NCI-H128 (cell line): ENCODE data around the gene MAP3K21.

Experiments
- DNase-seq: peaks from one replicate; lab custom pipeline; 2025; ENCODE audit not compliant: unreplicated experiment; lab: John Stamatoyannopoulos, UW

Gene MAP3K21

DNA sequence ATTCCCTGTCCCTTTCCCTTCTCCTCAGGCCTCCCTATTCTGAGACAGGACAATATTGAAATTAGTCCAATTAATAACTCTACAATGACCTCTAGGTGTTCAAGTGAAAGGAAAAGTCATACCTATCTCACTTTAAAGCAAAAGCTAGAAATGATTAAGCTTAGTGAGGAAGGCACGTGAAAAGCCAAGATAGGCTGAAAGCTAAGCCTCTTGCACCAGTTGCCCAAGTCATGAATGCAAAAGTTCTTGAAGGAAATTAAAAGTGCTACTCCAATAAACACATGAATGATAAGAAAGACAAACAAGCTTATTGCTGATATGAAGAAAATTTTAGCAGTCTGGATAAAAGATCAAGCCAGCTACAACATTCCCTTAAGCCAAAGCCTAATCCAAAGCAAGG, 3.8 kb upstream of the MAP3K21 start:
- DNase-seq, result no peak

DNA sequence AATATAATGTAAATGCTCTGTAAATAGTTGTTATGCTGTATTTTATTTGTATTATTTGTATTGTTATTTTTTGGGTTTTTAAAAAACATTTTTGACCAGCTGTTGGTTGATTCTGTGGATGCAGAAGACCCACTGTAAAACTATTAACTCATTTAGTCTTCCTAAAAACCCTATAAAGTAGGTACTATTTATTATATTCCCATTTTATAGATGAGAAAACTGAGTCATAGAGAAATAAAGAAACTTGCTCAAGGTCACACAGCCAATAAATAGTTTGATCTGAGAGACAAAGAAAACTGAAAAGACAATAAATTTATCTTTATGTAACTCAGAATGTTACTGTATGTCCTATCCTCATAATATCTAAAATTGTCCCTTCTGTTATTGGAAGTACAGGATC, 1.2 kb upstream of the MAP3K21 start:
- DNase-seq, result no peak

DNA sequence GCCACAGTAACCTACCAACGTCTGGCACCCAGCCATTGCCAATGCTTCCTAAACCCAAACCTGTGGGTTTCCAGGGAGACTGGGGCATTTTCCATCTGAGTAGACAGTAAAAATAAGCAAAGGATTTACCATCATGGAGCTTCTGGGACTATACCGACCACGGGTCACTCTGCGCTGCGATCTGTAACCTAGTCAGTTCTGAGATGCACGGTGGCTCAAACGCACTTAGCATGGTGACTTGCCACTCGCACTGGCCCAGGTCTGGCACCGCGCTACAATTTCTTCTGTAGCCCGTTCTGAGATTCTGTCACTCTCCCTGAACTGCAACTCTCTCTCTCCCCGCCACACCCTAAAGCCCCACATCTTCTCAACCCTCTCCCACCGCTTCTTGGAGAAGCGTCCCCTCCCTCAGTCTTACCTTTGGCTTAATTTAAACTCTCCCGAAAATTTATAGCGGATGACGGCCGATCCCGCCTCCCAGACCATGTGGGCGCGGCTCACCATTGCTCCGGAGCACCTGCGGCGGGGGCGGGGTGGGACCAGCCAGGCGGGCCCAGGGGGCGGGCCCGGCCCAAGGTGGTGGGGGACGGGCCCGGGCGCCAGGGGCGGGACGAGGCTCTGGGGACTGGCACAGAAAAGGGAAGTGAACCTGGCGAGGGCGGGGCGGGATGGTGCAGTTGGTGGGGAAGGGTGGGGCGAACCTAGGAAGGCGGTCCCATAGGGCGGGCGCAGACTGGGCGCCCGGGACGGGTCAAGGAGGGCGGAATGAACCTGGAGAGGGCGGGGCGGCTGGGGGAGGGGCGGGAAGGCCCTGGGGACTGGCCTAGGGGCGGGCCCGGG, 493 bp upstream of the MAP3K21 start:
- DNase-seq, result peak; percentile 78

DNA sequence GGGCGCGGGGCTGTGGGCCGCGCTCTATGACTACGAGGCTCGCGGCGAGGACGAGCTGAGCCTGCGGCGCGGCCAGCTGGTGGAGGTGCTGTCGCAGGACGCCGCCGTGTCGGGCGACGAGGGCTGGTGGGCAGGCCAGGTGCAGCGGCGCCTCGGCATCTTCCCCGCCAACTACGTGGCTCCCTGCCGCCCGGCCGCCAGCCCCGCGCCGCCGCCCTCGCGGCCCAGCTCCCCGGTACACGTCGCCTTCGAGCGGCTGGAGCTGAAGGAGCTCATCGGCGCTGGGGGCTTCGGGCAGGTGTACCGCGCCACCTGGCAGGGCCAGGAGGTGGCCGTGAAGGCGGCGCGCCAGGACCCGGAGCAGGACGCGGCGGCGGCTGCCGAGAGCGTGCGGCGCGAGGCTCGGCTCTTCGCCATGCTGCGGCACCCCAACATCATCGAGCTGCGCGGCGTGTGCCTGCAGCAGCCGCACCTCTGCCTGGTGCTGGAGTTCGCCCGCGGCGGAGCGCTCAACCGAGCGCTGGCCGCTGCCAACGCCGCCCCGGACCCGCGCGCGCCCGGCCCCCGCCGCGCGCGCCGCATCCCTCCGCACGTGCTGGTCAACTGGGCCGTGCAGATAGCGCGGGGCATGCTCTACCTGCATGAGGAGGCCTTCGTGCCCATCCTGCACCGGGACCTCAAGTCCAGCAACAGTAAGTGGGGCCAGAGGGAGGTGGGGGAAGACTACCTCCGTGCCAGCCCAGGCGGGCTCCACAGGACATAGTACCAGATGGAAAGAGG, 808 bp downstream of the MAP3K21 start:
- no peak for DNase-seq

DNA sequence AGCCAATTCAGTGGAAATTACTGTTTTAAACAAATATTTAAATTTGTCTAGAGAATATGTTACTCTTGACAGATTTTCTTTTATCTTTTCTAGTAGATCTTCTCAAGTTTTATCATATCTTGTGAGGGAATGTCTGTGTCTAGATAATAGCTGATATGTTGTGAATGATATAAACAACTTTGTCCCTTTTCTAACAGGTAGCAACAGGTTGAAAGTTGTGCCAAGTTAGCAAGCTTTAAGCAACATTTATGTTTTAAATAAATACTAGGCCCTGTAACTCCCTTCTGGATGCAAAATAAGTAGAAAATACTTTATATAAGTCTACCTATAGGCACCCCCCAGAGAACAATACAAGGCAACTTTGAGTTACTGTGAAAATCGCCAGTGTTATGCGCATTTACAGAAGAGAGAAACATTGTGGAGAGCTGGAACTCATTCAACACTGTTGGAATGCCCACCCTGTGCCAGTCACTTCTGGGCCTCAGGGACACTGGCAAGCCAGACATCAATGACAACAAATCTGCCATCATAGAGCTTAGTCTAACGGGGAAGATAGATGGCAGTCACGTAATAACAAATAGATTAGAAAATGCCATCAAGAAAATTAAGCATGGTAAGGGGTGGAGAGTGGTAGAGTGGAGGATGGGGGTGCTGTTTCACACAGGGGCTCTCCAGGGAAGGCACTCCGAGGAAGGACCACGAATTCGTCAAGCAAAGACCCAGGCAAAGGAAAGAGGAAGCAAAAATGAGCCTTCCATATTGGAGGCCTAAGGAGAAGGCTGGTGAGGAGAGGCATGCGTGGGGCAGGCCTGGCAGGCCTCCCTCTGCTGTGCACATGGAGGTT, 4.4 kb downstream of the MAP3K21 start:
- no peak for DNase-seq

DNA sequence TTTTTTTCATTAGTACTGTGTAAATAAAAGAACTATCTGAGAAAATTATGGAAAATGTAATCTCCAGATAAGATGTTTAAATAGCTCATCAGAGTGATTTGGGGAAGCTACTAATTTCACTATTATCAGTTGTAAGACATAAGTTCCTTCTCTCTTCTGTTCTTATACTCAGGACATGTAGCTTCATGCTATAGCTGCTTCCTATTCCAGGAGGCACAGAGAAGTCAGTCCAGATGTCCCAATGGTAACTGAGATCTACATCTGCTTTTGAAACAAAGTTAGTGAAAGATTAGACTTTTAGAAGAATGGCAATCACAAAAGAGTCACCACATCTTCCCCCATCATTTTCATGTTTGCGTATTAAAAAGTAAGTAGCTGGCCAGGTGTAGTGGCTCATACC, 5.6 kb downstream of the MAP3K21 start:
- DNase-seq, result no peak

GRCh38 chr1:233334092-233334491, 6.6 kb downstream of the MAP3K21 start:
- no peak for DNase-seq

- no peak for DNase-seq
Measured at GRCh38 chr1:233336554-233337456, 9.3 kb downstream of the MAP3K21 start.

DNA sequence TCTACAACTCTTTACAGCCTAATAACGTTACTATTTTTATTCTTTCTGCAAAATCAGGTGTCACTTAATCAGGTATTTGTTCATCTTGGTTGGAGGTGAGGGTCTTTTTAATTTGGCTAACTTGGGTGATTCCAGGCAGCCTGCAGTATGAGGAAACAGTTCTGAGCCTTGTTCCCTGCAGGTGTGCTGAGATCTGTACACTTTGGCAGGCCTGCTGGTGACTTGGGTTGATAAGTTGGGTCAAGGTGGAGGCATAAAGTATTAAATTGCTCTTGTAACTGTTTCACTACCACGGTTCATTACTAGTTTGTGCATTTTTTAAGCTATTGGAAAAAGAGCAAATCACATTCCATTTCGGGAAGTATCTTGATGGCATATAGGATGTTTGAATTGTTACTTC, 10.0 kb downstream of the MAP3K21 start:
- no peak for DNase-seq

DNA sequence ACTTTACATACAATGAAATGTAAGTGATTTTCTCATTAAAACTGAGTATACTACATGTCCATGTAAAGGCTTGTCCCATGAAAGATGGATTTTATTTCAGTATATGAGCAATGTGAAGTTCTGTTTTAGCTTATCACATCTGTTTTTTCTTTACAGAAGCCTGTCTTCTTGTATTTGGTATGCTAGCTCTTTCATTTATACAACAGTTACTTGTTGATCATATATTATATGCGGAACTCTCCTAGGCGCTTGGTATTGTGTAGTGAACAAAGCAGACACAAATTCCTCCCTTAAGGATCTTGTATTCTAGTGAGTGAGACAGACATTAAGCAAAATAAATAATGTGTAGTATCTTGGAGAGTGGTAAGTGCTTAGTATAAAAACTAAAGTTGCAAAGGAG, 10.6 kb downstream of the MAP3K21 start:
- DNase-seq, result no peak

DNA sequence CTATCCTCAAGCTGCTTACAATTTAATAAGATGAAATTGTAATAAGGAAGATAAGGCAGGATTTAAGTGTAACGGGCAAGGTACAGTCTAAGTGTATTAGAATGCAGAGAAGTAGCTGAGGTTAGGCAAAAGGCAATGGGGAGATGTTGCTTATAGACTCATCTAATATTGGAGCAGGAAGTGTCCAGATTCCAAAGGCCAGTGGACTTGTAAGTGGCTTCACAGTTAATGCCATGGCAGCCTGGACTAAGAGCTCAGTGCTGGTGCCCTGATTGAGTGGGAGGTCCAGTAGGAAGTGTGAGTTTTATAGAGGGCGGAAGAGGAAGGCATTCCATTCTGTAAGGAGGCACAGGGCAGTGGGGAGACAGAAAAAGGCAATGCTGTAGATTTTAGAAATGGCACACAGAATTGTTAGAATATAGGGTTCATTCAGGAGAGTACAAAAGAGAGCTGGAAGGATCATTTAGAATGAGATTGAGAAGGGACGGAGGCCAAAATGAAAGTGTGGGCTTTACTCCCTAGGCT, 12.6 kb downstream of the MAP3K21 start:
- DNase-seq, result no peak

GRCh38 chr1:233340966-233341516, 13.5 kb downstream of the MAP3K21 start:
- DNase-seq, result no peak

- DNase-seq, result no peak
Measured at GRCh38 chr1:233342086-233342485, 14.6 kb downstream of the MAP3K21 start.

DNA sequence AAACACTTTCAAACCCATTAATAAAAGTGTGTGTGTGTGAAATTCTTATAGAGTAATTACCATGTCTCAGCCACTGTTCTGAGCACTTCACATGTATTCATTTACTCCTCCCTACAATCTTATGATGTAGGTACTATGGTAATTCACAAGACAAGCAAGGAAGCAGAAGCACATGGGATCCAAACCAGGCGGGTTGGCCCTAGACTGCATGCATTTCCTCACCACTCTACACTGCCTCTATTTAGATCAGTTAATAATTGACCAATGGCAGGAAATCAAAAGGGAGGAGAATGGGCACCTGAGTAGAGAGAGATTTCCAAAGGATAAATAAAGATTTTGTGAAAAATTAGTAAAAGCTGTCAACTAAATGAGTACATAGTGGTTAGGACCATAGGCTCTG, 15.7 kb downstream of the MAP3K21 start:
- DNase-seq, result no peak

DNA sequence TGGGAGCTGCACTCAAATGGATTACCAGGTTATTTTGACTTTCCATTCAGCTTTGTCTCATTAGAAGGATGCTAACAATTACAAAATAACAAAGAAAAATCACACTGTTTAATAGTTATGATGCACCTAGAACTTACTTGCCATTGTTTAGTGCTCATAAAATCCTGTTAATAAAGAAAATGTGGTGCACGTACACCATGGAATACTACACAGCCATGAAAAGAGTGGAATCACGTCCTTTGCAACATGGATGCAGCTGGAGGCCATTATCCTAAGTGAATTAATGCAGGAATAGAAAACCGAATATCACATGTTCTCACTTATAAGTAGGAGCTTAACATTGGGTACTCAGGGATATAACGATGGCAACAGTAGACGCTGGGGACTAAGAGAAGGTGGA, 19.8 kb downstream of the MAP3K21 start:
- DNase-seq, result no peak

- DNase-seq, result no peak
Measured at GRCh38 chr1:233349137-233349536, 21.6 kb downstream of the MAP3K21 start.

DNA sequence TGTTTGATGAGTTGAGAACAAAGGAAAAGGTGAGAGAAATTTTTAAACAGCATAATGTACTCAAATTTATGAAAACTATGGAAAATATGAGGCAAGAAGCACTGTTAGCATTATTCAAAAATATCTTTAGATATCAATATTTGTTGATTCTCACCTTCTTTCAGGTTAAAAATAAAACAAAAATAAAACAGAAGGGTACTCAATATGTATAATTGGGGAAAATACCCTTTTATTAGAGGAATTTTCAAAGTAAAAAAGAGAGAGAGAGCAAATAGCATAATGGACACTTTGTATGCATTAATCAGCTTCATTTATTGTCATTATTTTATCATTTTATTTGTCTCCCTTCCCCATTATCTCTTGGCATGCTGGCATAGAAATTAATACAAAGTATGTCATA, 27.5 kb downstream of the MAP3K21 start:
- no peak for DNase-seq

DNA sequence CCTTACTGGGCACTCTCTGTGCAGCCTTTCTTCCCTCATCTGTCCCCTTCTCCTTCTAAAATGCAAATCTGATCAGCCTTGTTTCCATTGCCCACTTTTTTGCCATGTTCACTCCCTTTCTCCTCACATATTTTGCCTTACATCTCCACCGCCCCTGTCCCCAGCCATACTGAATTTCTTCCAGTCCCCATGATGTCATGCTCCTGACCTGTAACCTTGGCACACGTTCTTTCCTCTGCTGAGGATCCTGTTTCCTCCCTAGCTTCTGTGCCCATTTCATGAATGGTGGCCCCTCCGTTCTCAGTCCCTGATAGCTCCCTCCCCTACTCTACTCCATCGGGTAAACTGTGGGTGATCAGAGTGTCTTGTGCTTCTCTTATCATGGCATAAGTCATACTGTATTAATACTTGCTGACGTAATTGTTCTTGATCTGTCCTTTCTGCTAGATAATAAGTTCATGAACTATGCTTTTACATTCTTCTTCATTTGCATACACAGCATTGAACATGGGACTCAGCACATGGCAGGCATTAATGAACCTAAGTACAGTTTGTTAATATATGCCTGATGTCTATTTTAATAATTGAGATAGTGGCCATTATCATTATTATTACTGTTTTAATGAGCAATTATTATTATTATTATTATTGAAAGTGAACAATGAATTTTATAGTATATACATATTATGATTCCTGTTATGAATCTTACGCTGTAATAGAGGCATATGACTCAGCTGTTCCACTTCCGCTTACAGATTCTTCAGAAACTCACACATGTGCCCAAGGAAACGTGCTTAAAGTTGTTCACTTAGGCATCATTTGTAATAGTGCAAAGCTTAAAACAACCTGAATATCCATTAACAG, 28.5 kb downstream of the MAP3K21 start:
- DNase-seq, result no peak

GRCh38 chr1:233356705-233356987, 29.1 kb downstream of the MAP3K21 start:
- no peak for DNase-seq
